Measurements from ENCODE around the gene MOB3A. TPM values are rescaled to one million over a fixed set of nuclear protein-coding genes. Genes with fewer than 3 reads are reported as not detected.

Gene MOB3A
- total and polyA plus RNA-seq, 2 of the 13 experiments (the other 11 are each of a cell fraction or from before 2014, with no cell fraction given) = 3.5 to 17.8 TPM

- TF ChIP-seq YEATS2 (CRISPR knock-in tag; IDR thresholded peaks at IDR 0.05; ENCODE audit: borderline replicate concordance) = peak; percentile 82
- no peak for TF ChIP-seq ARID2 (CRISPR knock-in tag; IDR thresholded peaks at IDR 0.05; ENCODE audit: borderline replicate concordance)
- 0 out of 2 replicates have a peak, but pooled peaks have one; percentile 29 for TF ChIP-seq SIN3B (IDR thresholded peaks at IDR 0.05; ENCODE audit: low read length)
- TF ChIP-seq ZNF501 (CRISPR knock-in tag; IDR thresholded peaks at IDR 0.05) = peak; percentile 70; the same call in 1 of the 2 replicates
- no peak for TF ChIP-seq CHCHD3 (CRISPR knock-in tag; IDR thresholded peaks at IDR 0.05)
- peak; percentile 24 for TF ChIP-seq TBL1XR1 (IDR thresholded peaks at IDR 0.05; ENCODE audit: borderline replicate concordance, low read length, partially characterized antibody)
- TF ChIP-seq, protein P1, sequence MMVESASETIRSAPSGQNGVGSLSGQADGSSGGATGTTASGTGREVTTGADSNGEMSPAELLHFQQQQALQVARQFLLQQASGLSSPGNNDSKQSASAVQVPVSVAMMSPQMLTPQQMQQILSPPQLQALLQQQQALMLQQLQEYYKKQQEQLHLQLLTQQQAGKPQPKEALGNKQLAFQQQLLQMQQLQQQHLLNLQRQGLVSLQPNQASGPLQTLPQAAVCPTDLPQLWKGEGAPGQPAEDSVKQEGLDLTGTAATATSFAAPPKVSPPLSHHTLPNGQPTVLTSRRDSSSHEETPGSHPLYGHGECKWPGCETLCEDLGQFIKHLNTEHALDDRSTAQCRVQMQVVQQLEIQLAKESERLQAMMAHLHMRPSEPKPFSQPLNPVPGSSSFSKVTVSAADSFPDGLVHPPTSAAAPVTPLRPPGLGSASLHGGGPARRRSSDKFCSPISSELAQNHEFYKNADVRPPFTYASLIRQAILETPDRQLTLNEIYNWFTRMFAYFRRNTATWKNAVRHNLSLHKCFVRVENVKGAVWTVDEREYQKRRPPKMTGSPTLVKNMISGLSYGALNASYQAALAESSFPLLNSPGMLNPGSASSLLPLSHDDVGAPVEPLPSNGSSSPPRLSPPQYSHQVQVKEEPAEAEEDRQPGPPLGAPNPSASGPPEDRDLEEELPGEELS (CRISPR knock-in tag; IDR thresholded peaks at IDR 0.05) = no peak
- peak; percentile 96 for TF ChIP-seq DNMT1 (CRISPR knock-in tag; IDR thresholded peaks at IDR 0.05)
- TF ChIP-seq, protein P2, sequence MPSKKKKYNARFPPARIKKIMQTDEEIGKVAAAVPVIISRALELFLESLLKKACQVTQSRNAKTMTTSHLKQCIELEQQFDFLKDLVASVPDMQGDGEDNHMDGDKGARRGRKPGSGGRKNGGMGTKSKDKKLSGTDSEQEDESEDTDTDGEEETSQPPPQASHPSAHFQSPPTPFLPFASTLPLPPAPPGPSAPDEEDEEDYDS (CRISPR knock-in tag; IDR thresholded peaks at IDR 0.05) = no peak
- peak; percentile 76 for TF ChIP-seq SALL1 (CRISPR knock-in tag; IDR thresholded peaks at IDR 0.05)
- TF ChIP-seq ASH2L (IDR thresholded peaks at IDR 0.05; ENCODE audit: insufficient read length, low read depth, low read length) = peak; percentile 86
- TF ChIP-seq GFI1 (CRISPR knock-in tag; IDR thresholded peaks at IDR 0.05; ENCODE audit: borderline replicate concordance) = no peak
- peak; percentile 61 for TF ChIP-seq ZSCAN29 (CRISPR knock-in tag; conservative IDR thresholded peaks at IDR 0.05)
- TF ChIP-seq ZFY (CRISPR knock-in tag; IDR thresholded peaks at IDR 0.05) = peak; percentile 67
- no peak for TF ChIP-seq GLI4 (CRISPR knock-in tag; IDR thresholded peaks at IDR 0.05; ENCODE audit: borderline replicate concordance)
- no peak for TF ChIP-seq SMC3 (IDR thresholded peaks at IDR 0.05; ENCODE audit: low read length)
- TF ChIP-seq, protein P3, sequence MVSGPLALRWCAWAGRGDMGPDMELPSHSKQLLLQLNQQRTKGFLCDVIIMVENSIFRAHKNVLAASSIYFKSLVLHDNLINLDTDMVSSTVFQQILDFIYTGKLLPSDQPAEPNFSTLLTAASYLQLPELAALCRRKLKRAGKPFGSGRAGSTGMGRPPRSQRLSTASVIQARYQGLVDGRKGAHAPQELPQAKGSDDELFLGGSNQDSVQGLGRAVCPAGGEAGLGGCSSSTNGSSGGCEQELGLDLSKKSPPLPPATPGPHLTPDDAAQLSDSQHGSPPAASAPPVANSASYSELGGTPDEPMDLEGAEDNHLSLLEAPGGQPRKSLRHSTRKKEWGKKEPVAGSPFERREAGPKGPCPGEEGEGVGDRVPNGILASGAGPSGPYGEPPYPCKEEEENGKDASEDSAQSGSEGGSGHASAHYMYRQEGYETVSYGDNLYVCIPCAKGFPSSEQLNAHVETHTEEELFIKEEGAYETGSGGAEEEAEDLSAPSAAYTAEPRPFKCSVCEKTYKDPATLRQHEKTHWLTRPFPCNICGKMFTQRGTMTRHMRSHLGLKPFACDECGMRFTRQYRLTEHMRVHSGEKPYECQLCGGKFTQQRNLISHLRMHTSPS (CRISPR knock-in tag; IDR thresholded peaks at IDR 0.05; ENCODE audit: low read depth) = no peak; the same call in 1 of the 2 replicates
- peak; percentile 28 for TF ChIP-seq ZEB1 (IDR thresholded peaks at IDR 0.05; ENCODE audit: insufficient replicate concordance, low read depth)
- TF ChIP-seq ELF1 (CRISPR knock-in tag; IDR thresholded peaks at IDR 0.05) = peak; percentile 14; the same call in 1 of the 2 replicates
- TF ChIP-seq PTBP1 (IDR thresholded peaks at IDR 0.05; ENCODE audit: low read depth, low read length, poor library complexity, severe bottlenecking) = no peak
- peak; percentile 73 for TF ChIP-seq SRSF1 (optimal IDR thresholded peaks at IDR 0.05; ENCODE audit: low read depth, low read length)
- TF ChIP-seq NRL (CRISPR knock-in tag; IDR thresholded peaks at IDR 0.05; ENCODE audit: borderline replicate concordance) = no peak; the same call in 1 of the 2 replicates
- peak; percentile 88 for TF ChIP-seq ZBTB2 (CRISPR knock-in tag; IDR thresholded peaks at IDR 0.05; ENCODE audit: low read depth)
- TF ChIP-seq, protein P4, sequence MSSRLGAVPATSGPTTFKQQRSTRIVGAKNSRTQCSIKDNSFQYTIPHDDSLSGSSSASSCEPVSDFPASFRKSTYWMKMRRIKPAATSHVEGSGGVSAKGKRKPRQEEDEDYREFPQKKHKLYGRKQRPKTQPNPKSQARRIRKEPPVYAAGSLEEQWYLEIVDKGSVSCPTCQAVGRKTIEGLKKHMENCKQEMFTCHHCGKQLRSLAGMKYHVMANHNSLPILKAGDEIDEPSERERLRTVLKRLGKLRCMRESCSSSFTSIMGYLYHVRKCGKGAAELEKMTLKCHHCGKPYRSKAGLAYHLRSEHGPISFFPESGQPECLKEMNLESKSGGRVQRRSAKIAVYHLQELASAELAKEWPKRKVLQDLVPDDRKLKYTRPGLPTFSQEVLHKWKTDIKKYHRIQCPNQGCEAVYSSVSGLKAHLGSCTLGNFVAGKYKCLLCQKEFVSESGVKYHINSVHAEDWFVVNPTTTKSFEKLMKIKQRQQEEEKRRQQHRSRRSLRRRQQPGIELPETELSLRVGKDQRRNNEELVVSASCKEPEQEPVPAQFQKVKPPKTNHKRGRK (CRISPR knock-in tag; IDR thresholded peaks at IDR 0.05) = no peak
These were observed at the start of gene MOB3A (continued) for GRCh38 chr19:2096034-2096479.

All from HepG2 (cell line).